ELF-1 (cell line): ENCODE data around the gene RBBP8.
"Not testable (repeated sequence)": the region's sequence is repeated elsewhere in the genome, so short reads cannot be mapped to it uniquely, and the experiment has no call there.

ENCODE experiments used
- DNase-seq: peaks from one replicate; pipeline ENCODE4 v3.0.0-alpha.2; 2016; ENCODE audit warnings: low read depth, low spot score

Gene RBBP8

GRCh38 chr18:22943847-22944246 is 10.7 kb downstream of the RBBP8 start:
- no peak for DNase-seq

- DNase-seq: no peak
Observed at GRCh38 chr18:22946217-22946616, 13.1 kb downstream of the RBBP8 start.

- no peak for DNase-seq
Observed at GRCh38 chr18:22946846-22947245, 13.7 kb downstream of the RBBP8 start.

- DNase-seq: no peak
Observed at GRCh38 chr18:22951823-22952222, 18.7 kb downstream of the RBBP8 start.

- no peak for DNase-seq
Observed at GRCh38 chr18:22952525-22952924, 19.4 kb downstream of the RBBP8 start.

GRCh38 chr18:22953982-22954381 is 20.9 kb downstream of the RBBP8 start:
- not testable (repeated sequence) for DNase-seq

- no peak for DNase-seq
Observed at GRCh38 chr18:22956226-22956625, 23.1 kb downstream of the RBBP8 start.

- DNase-seq: no peak
Observed at GRCh38 chr18:22961156-22961555, 28.0 kb downstream of the RBBP8 start.

- no peak for DNase-seq
Observed at GRCh38 chr18:22962004-22962403, 28.9 kb downstream of the RBBP8 start.

- no peak for DNase-seq
Observed at GRCh38 chr18:22964116-22964515, 31.0 kb downstream of the RBBP8 start.

GRCh38 chr18:22964722-22965121 is 31.6 kb downstream of the RBBP8 start:
- no peak for DNase-seq

- no peak for DNase-seq
Observed at GRCh38 chr18:22971038-22971437, 37.9 kb downstream of the RBBP8 start.

GRCh38 chr18:22974001-22974400 is 40.9 kb downstream of the RBBP8 start:
- no peak for DNase-seq

- no peak for DNase-seq
Observed at GRCh38 chr18:22974707-22975106, 41.6 kb downstream of the RBBP8 start.

- DNase-seq: no peak
Observed at GRCh38 chr18:22975508-22975907, 42.4 kb downstream of the RBBP8 start.

GRCh38 chr18:22977847-22978701 is 44.9 kb downstream of the RBBP8 start:
- DNase-seq: no peak

GRCh38 chr18:22980394-22980793 is 47.3 kb downstream of the RBBP8 start:
- DNase-seq: no peak

- DNase-seq: no peak
Observed at GRCh38 chr18:22981274-22982133, 48.4 kb downstream of the RBBP8 start.

- DNase-seq: no peak
Observed at GRCh38 chr18:22983175-22983574, 50.0 kb downstream of the RBBP8 start.

GRCh38 chr18:22985250-22985649 is 52.1 kb downstream of the RBBP8 start:
- DNase-seq: no peak

GRCh38 chr18:22987547-22988189 is 54.5 kb downstream of the RBBP8 start:
- DNase-seq: no peak

GRCh38 chr18:22988208-22988607 is 55.1 kb downstream of the RBBP8 start:
- DNase-seq: no peak
